ENCODE results near the gene ZNF511.

ZNF511 gene

GRCh38 chr10:133346413-133346812 is 37.7 kb downstream of the ZNF511 start:
- H3K4me3 ChIP-seq (ENCODE audit: low read depth, low read length) = no peak overlapping the region
- no peak for DNase-seq (ENCODE audit: low read depth, low spot score)
- in situ Hi-C loops (cut with HindIII; ENCODE audit: low sequenced_read_pairs) = no loop called here
- no peak for TF ChIP-seq CTCF (IDR thresholded peaks at IDR 0.05; ENCODE audit: low read depth, low read length)

- no peak overlapping the region for H3K4me3 ChIP-seq (ENCODE audit: low read depth, low read length)
- in situ Hi-C loops (cut with HindIII; ENCODE audit: low sequenced_read_pairs) = no loop called here
- DNase-seq (ENCODE audit: low read depth, low spot score) = no peak
- no peak for TF ChIP-seq CTCF (IDR thresholded peaks at IDR 0.05; ENCODE audit: low read depth, low read length)
Measured at GRCh38 chr10:133347710-133348517, 39.2 kb downstream of the ZNF511 start.

- in situ Hi-C loops (cut with HindIII; ENCODE audit: low sequenced_read_pairs) = no loop called here
- no peak overlapping the region for H3K4me3 ChIP-seq (ENCODE audit: low read depth, low read length)
- no peak for TF ChIP-seq CTCF (IDR thresholded peaks at IDR 0.05; ENCODE audit: low read depth, low read length)
- DNase-seq (ENCODE audit: low read depth, low spot score) = no peak
Measured at GRCh38 chr10:133349160-133349568, 40.5 kb downstream of the ZNF511 start.

- DNase-seq (ENCODE audit: low read depth, low spot score) = no peak
- H3K4me3 ChIP-seq (ENCODE audit: low read depth, low read length) = no peak overlapping the region
- TF ChIP-seq CTCF (IDR thresholded peaks at IDR 0.05; ENCODE audit: low read depth, low read length) = no peak
- in situ Hi-C loops (cut with HindIII; ENCODE audit: low sequenced_read_pairs) = no loop called here
Measured at GRCh38 chr10:133349577-133350011, 40.9 kb downstream of the ZNF511 start.

- H3K4me3 ChIP-seq (ENCODE audit: low read depth, low read length) = no peak overlapping the region
- no peak for TF ChIP-seq CTCF (IDR thresholded peaks at IDR 0.05; ENCODE audit: low read depth, low read length)
- no peak for DNase-seq (ENCODE audit: low read depth, low spot score)
- in situ Hi-C loops (cut with HindIII; ENCODE audit: low sequenced_read_pairs) = no loop called here
Measured at GRCh38 chr10:133350283-133350949, 41.7 kb downstream of the ZNF511 start.

- no peak for DNase-seq (ENCODE audit: low read depth, low spot score)
- in situ Hi-C loops (cut with HindIII; ENCODE audit: low sequenced_read_pairs) = no loop called here
- TF ChIP-seq CTCF (IDR thresholded peaks at IDR 0.05; ENCODE audit: low read depth, low read length) = no peak
- no peak overlapping the region for H3K4me3 ChIP-seq (ENCODE audit: low read depth, low read length)
Measured at GRCh38 chr10:133350950-133351329, 42.2 kb downstream of the ZNF511 start.
